IMR-90 (cell line): ENCODE data around the gene BEAN1. TPM values are rescaled to one million over a fixed set of nuclear protein-coding genes. Genes with fewer than 3 reads are reported as not detected.

Experiments used
- ATAC-seq: fragments of 200-7000 bp; cut with Tn5 transposase; 2 replicates; pipeline ENCODE4 v1.9.1; 2020; ENCODE audit warnings: low read depth, mild to moderate bottlenecking, moderate library complexity
- BruUV-seq: library from RNA; stranded (reverse); fragments of 400-500 nt; replicated peaks from 2 replicates; lab custom pipeline; 2021; lab: Mats Ljungman, UMichigan
- CTCF ChIA-PET: fragments of 300-600 bp; formaldehyde crosslinking; extraction: SDS; loops from one replicate; lab custom pipeline; 2021; ENCODE audit warnings: antibody characterized with exemption; lab: Yijun Ruan, JAX
- POLR2A ChIA-PET: fragments of 300-600 bp; sonication (Branson Sonifier 250); formaldehyde crosslinking; loops from one replicate; lab custom pipeline; 2022; ENCODE audit warnings: antibody characterized with exemption; ENCODE audit not compliant: unreplicated experiment; lab: Charles Lee
- DNase-seq: peaks from one replicate; pipeline ENCODE4 v3.0.0; 2013
- H2AFZ ChIP-seq: replicated peaks from 2 replicates; pipeline ENCODE3; 2013; ENCODE audit warnings: low read length, mild to moderate bottlenecking; ENCODE audit not compliant: poor library complexity
- H2AK5ac ChIP-seq: 2 replicates; pipeline ENCODE4 v1.6.1; 2013; ENCODE audit warnings: low read depth, low read length, inconsistent platforms
- H2AK9ac ChIP-seq: replicated peaks from 2 replicates; pipeline ENCODE3; 2013; ENCODE audit warnings: mild to moderate bottlenecking, low read depth, low read length, moderate library complexity; ENCODE audit not compliant: poor library complexity
- H2BK120ac ChIP-seq: 2 replicates; pipeline ENCODE4 v1.6.1; 2013; ENCODE audit warnings: low read depth, low read length, inconsistent platforms
- H2BK15ac ChIP-seq: 3 replicates; pipeline ENCODE4 v1.6.1; 2013; ENCODE audit warnings: low read depth, low read length, inconsistent platforms
- H2BK20ac ChIP-seq: 2 replicates; pipeline ENCODE4 v1.6.1; 2013; ENCODE audit warnings: low read depth, mild to moderate bottlenecking, inconsistent platforms, low read length, moderate library complexity
- H2BK5ac ChIP-seq: 2 replicates; pipeline ENCODE4 v1.6.1; 2013; ENCODE audit warnings: mild to moderate bottlenecking, low read depth, low read length, inconsistent platforms; ENCODE audit not compliant: poor library complexity, severe bottlenecking
- H3K14ac ChIP-seq: replicated peaks from 2 replicates; pipeline ENCODE4 v1.6.1; 2013; ENCODE audit warnings: low read depth, low read length, inconsistent platforms
- H3K18ac ChIP-seq: 2 replicates; pipeline ENCODE4 v1.6.1; 2013; ENCODE audit warnings: low read depth, low read length, control low read depth
- H3K23ac ChIP-seq: 2 replicates; pipeline ENCODE4 v1.6.1; 2013; ENCODE audit warnings: low read depth, low read length, inconsistent platforms
- H3K27ac ChIP-seq: 2 replicates; pipeline ENCODE4 v1.5.1; 2013; ENCODE audit warnings: mild to moderate bottlenecking, control low read depth, low read length; ENCODE audit not compliant: insufficient read depth
- H3K27me3 ChIP-seq: 2 replicates; pipeline ENCODE4 v1.6.1; 2013; ENCODE audit warnings: low read length; ENCODE audit not compliant: control insufficient read depth, insufficient read depth
- H3K36me3 ChIP-seq: 2 replicates; pipeline ENCODE4 v1.6.1; 2013; ENCODE audit warnings: low read length, mixed read lengths; ENCODE audit not compliant: control insufficient read depth, insufficient read depth
- H3K4ac ChIP-seq: 2 replicates; pipeline ENCODE4 v1.6.1; 2013; ENCODE audit warnings: low read depth, low read length, inconsistent platforms
- H3K4me1 ChIP-seq: 2 replicates; pipeline ENCODE4 v1.6.1; 2013; ENCODE audit warnings: low read length, mixed read lengths; ENCODE audit not compliant: control insufficient read depth, insufficient read depth
- H3K4me2 ChIP-seq: 2 replicates; pipeline ENCODE4 v1.6.1; 2013; ENCODE audit warnings: low read depth, mild to moderate bottlenecking, control low read depth, low read length, moderate library complexity
- H3K4me3 ChIP-seq: 2 replicates; pipeline ENCODE4 v1.5.1; 2013; ENCODE audit warnings: low read depth, mild to moderate bottlenecking, control low read depth, low read length, moderate library complexity; ENCODE audit not compliant: insufficient read depth
- H3K56ac ChIP-seq: 2 replicates; pipeline ENCODE4 v1.6.1; 2013; ENCODE audit warnings: low read length, inconsistent platforms; ENCODE audit not compliant: insufficient read depth; ENCODE audit errors: extremely low read depth
- H3K79me1 ChIP-seq, 2 experiments: 2 replicates each; pipeline ENCODE4 v1.6.1; 2013; ENCODE audit warnings: low read length in 2 of 2, inconsistent platforms in 1 of 2, low read depth in 1 of 2
- H3K9ac ChIP-seq: 2 replicates; pipeline ENCODE4 v1.6.1; 2013; ENCODE audit warnings: low read depth, low read length, control low read depth
- H3K9me1 ChIP-seq: 2 replicates; pipeline ENCODE4 v1.6.1; 2013; ENCODE audit warnings: low read length, inconsistent platforms; ENCODE audit not compliant: insufficient read depth
- H3K9me3 ChIP-seq: 2 replicates; pipeline ENCODE4 v1.6.1; 2013; ENCODE audit warnings: low read length; ENCODE audit not compliant: control insufficient read depth, insufficient read depth
- H4K20me1 ChIP-seq: 2 replicates; pipeline ENCODE4 v1.6.1; 2013; ENCODE audit warnings: low read length, inconsistent platforms; ENCODE audit not compliant: insufficient read depth
- H4K5ac ChIP-seq: 2 replicates; pipeline ENCODE4 v1.6.1; 2013; ENCODE audit warnings: mild to moderate bottlenecking, low read depth, low read length, control low read depth
- H4K8ac ChIP-seq, 2 experiments: 2 replicates each; pipeline ENCODE4 v1.6.1; 2013; ENCODE audit warnings: low read depth in 2 of 2, low read length in 2 of 2, control low read depth in 1 of 2, inconsistent platforms in 1 of 2
- H4K91ac ChIP-seq: 2 replicates; pipeline ENCODE4 v1.6.1; 2013; ENCODE audit warnings: low read depth, low read length, inconsistent platforms; ENCODE audit not compliant: insufficient read depth
- NFE2L2 ChIP-seq: fragments of 150-350 bp; IDR thresholded peaks from 2 replicates; pipeline ENCODE4 v1.6.1; 2016; ENCODE audit warnings: low read depth, mild to moderate bottlenecking, low read length
- RAD21 ChIP-seq: IDR thresholded peaks from 2 replicates; pipeline ENCODE4 v1.6.1; 2012; ENCODE audit warnings: low read length, improper control_type of control experiment
- WGBS, 2 experiments: methylation state at CpG; one replicate each; pipeline versions ENCODE4 v1.1.5 to v1.1.7; 2013; ENCODE audit warnings: missing lambda C conversion rate in 2 of 2; ENCODE audit not compliant: insufficient read length in 1 of 2; ENCODE audit errors: extremely low coverage in 2 of 2; 5-methylcytosine and 5-hydroxymethylcytosine counted together
- dilution Hi-C: fragments of 300-500 bp; cut with HindIII; formaldehyde crosslinking; loops from one replicate; pipeline ENCODE4 v1.14.3; 2018; ENCODE audit warnings: low sequenced_read_pairs; ENCODE audit not compliant: unreplicated experiment
- in situ Hi-C: fragments of 300-500 bp; cut with MboI; formaldehyde crosslinking; loops from 3 replicates; pipeline ENCODE4 v1.14.3; 2019; ENCODE audit warnings: low sequenced_read_pairs, inconsistent platforms, mixed read lengths
- intact Hi-C: fragments of 100-400 bp; cut with micrococcal nuclease; formaldehyde crosslinking; loops from 2 replicates; pipeline ENCODE4 v1.10.0; 2022
- polyA plus RNA-seq, 3 experiments: library from polyadenylated mRNA; depleted of rRNA; stranded (reverse); fragments of >200 nt; gene quantifications; 2 replicates each; pipeline ENCODE4 v1.2.3, GENCODE V29; 2012; ENCODE audit warnings: low replicate concordance in 1 of 3
- total RNA-seq: library from RNA; depleted of rRNA; stranded (reverse); fragments of >200 nt; gene quantifications from 2 replicates; pipeline ENCODE4 v1.2.3, GENCODE V29; 2012
- TF ChIP-seq, protein P1 (sequence below): fragments of 150-350 bp; IDR thresholded peaks from 2 replicates; pipeline ENCODE4 v1.6.1; 2016; ENCODE audit warnings: low read depth, mild to moderate bottlenecking, low read length, moderate library complexity, borderline replicate concordance

The BEAN1 gene
- total and polyA plus RNA-seq, 2 of the 4 experiments (the other 2 are of a cell fraction), result not detected

DNA sequence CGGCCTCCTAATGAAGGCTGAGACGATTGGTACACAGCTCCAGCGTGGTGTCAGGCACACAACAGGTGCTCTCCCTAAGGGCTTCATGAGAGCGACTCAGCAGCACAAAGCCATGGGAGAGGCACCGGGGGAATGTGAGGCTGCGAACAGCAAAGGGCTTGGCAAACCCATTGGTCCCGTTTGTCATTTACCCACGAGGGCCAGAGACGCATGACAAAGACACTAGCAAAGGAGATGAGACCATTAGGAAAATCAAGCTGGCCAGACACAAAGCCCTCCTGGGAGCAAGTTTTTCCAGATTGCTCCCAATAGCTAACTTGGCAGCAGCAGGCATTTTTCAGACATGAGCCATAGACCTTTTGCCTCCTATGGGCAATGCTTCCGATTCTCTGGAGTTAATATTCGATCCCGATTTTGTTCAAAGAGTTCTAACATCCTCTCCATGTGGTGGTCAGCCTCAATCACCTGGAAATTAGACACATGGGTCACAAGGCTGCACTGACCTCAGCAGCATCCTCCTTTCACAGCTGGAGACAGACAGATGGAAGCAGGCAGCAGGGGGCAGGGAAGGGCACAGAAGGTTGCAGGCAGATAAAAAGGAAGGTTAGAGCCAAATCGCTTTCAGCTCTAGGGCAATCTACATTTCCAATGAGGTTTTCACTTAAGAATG, 84.6 kb downstream of the BEAN1 start:
- H3K27me3 ChIP-seq, result no peaks in the 10 kb centered on the region
- peaks cover 28% of the 10 kb centered on the region for H3K4me1 ChIP-seq
- H3K4me2 ChIP-seq, result peak overlapping the region; percentile 38; the same call in 1 of the 2 replicates
- H4K20me1 ChIP-seq, result peaks cover 2% of the 10 kb centered on the region; the same call in 1 of the 2 replicates
- no peak overlapping the region for H3K56ac ChIP-seq
- H3K9me1 ChIP-seq, result peaks cover 33% of the 10 kb centered on the region
- peak overlapping the region; percentile 64; the same call in 1 of the 2 replicates for H3K14ac ChIP-seq
- peak overlapping the region in 1 of 2 experiments; percentile 87; a peak in 1 of 4 replicates for H4K8ac ChIP-seq
- peaks cover 0 to 20% of the 10 kb centered on the region in 2 experiments; a peak in 2 of 4 replicates for H3K79me1 ChIP-seq
- H3K9me3 ChIP-seq, result no peaks in the 10 kb centered on the region
- in situ Hi-C loops (no loop called here), intact Hi-C loops (no loop called here), dilution Hi-C loops (no loop called here)
- ChIA-PET CTCF (interaction anchor here (0.9 to 1.5 kb wide), 4 partner anchors 10 to 103 kb away, joined by 3 to 4 read pairs (median 3); no protein-coding TSS in a partner anchor), POLR2A (no interaction called here)
- no peak overlapping the region for H3K9ac ChIP-seq
- peak overlapping the region; percentile 78 for H2BK20ac ChIP-seq
- peak; percentile 72 for DNase-seq
- peak overlapping the region; percentile 62 for H3K23ac ChIP-seq
- peak overlapping the region; percentile 73 for H2AK5ac ChIP-seq
- peak overlapping the region; percentile 88 for H3K4ac ChIP-seq
- H4K5ac ChIP-seq, result no peak overlapping the region; the same call in 1 of the 2 replicates
- TF ChIP-seq RAD21 (no peak), NFE2L2 (0 out of 2 replicates have a peak, but pooled peaks have one; percentile 18)
- TF ChIP-seq, protein P1, sequence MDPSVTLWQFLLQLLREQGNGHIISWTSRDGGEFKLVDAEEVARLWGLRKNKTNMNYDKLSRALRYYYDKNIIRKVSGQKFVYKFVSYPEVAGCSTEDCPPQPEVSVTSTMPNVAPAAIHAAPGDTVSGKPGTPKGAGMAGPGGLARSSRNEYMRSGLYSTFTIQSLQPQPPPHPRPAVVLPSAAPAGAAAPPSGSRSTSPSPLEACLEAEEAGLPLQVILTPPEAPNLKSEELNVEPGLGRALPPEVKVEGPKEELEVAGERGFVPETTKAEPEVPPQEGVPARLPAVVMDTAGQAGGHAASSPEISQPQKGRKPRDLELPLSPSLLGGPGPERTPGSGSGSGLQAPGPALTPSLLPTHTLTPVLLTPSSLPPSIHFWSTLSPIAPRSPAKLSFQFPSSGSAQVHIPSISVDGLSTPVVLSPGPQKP, result peak; percentile 98
- H3K27ac ChIP-seq, result peak overlapping the region; percentile 37
- peak overlapping the region; percentile 66 for H2AK9ac ChIP-seq
- H2BK120ac ChIP-seq, result peak overlapping the region; percentile 84
- H3K4me3 ChIP-seq, result no peak overlapping the region
- peak; percentile 21 for ATAC-seq
- H3K18ac ChIP-seq, result 0 out of 2 replicates have a peak overlapping the region, but pooled peaks have one; percentile 28
- H3K36me3 ChIP-seq, result peaks cover 3% of the 10 kb centered on the region; the same call in 1 of the 2 replicates
- 54% methylated on average over 11 of the region's 13 CpGs; no CpG with 5 or more reads in 1 of the 2 experiments for WGBS, 2 experiments
- H2BK5ac ChIP-seq, result peak overlapping the region; percentile 29
- H2AFZ ChIP-seq, result peak overlapping the region; percentile 69
- BruUV-seq, result no TSS peak
- H2BK15ac ChIP-seq, result peak overlapping the region; percentile 30; the same call in 1 of the 3 replicates
- peak overlapping the region; percentile 71 for H4K91ac ChIP-seq
